Hepatocyte (in vitro differentiated cells): ENCODE results near the gene LPP. TPM values are rescaled to one million over a fixed set of nuclear protein-coding genes. Genes with fewer than 3 reads are reported as not detected.

Experiments
- DNase-seq: peaks from one replicate; pipeline ENCODE4 v3.0.0-alpha.2; 2016; ENCODE audit warnings: low spot score
- H2AFZ ChIP-seq: fragments of 200-600 bp; sonication (generic); 2 replicates; pipeline ENCODE4 v1.6.0; 2016; ENCODE audit warnings: antibody characterized with exemption, mild to moderate bottlenecking
- H3K27ac ChIP-seq: fragments of 200-600 bp; sonication (generic); 2 replicates; pipeline ENCODE4 v1.5.1; 2016; ENCODE audit warnings: mild to moderate bottlenecking
- H3K27me3 ChIP-seq: fragments of 200-600 bp; sonication (generic); 2 replicates; pipeline ENCODE4 v1.6.1; 2016
- H3K36me3 ChIP-seq: fragments of 200-600 bp; sonication (generic); replicated peaks from 2 replicates; pipeline ENCODE4 v1.5.1; 2016; ENCODE audit warnings: low read depth; ENCODE audit not compliant: insufficient read depth
- H3K4me1 ChIP-seq: fragments of 200-600 bp; sonication (generic); 2 replicates; pipeline ENCODE4 v1.5.1; 2016; ENCODE audit warnings: mild to moderate bottlenecking, moderate library complexity; ENCODE audit not compliant: insufficient read depth
- H3K4me2 ChIP-seq: fragments of 200-600 bp; sonication (generic); 2 replicates; pipeline ENCODE4 v1.6.0; 2016
- H3K4me3 ChIP-seq: fragments of 200-600 bp; sonication (generic); 2 replicates; pipeline ENCODE4 v1.5.1; 2016; ENCODE audit warnings: mild to moderate bottlenecking
- H3K79me2 ChIP-seq: fragments of 200-600 bp; sonication (generic); 2 replicates; pipeline ENCODE4 v1.6.0; 2017; ENCODE audit warnings: mild to moderate bottlenecking
- H3K9me2 ChIP-seq: fragments of 200-600 bp; sonication (generic); replicated peaks from 2 replicates; pipeline ENCODE4 v1.6.0; 2017; ENCODE audit warnings: mild to moderate bottlenecking; ENCODE audit not compliant: insufficient read depth
- H3K9me3 ChIP-seq: fragments of 200-600 bp; sonication (generic); 2 replicates; pipeline ENCODE4 v1.5.1; 2016; ENCODE audit warnings: low read depth, mild to moderate bottlenecking
- H4K20me1 ChIP-seq: fragments of 200-600 bp; sonication (generic); 2 replicates; pipeline ENCODE4 v1.6.0; 2016; ENCODE audit warnings: mild to moderate bottlenecking; ENCODE audit not compliant: insufficient read depth, poor library complexity, severe bottlenecking
- EZH2 ChIP-seq: fragments of 200-600 bp; sonication (generic); IDR thresholded peaks from 2 replicates; pipeline ENCODE4 v1.6.1; 2016; ENCODE audit warnings: antibody characterized with exemption, mild to moderate bottlenecking, borderline replicate concordance
- EZH2phosphoT487 ChIP-seq: fragments of 200-600 bp; sonication (generic); IDR thresholded peaks from one replicate; pipeline ENCODE4 v1.6.1; 2018; ENCODE audit warnings: antibody characterized with exemption, mild to moderate bottlenecking, low read depth, moderate library complexity; ENCODE audit not compliant: unreplicated experiment, severe bottlenecking
- WGBS: methylation state at CpG from one replicate; pipeline ENCODE4 v1.1.6; 2016; ENCODE audit warnings: low lambda C conversion rate; ENCODE audit errors: missing lambda C conversion rate; 5-methylcytosine and 5-hydroxymethylcytosine counted together
- polyA plus RNA-seq: library from polyadenylated mRNA; unstranded; fragments of >200 nt; fragmentation: Nextera tagmentation; extraction: Ambion mirVana; gene quantifications from 2 replicates; pipeline ENCODE4 v1.2.1, GENCODE V29; 2016
- total RNA-seq: library from RNA; depleted of rRNA; stranded (reverse); fragments of >200 nt; gene quantifications from 2 replicates; pipeline ENCODE4 v1.2.3, GENCODE V29; 2014
- TF ChIP-seq, protein P1 (sequence below): fragments of 200-600 bp; sonication (generic); IDR thresholded peaks from 2 replicates; pipeline ENCODE4 v1.5.1; 2016; ENCODE audit warnings: antibody characterized with exemption, mild to moderate bottlenecking; ENCODE audit not compliant: poor library complexity

Gene LPP
- total and polyA plus RNA-seq, 2 experiments from 2014 or later = 53.2 to 73.8 TPM

DNA sequence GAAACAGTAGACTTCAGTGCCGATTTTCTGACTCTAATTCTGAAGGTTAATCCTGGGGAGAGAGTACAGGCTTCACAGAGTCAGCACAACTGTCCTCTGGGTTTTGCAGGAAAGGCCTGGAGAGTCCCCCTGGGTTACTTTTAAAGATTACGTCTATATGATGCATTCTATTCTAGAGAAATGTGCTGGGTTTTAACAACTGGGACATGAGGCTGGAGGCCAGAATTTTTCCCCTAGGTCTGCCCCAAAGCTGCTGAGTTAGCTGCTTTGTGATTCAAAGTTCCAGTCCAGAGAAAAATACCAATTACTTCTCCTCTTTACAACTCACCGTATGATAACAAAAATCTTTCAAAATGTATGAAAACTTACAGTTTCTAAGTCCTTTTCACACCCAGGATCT, 777.1 kb downstream of the LPP start:
- H3K9me2 ChIP-seq = no peaks in the 10 kb centered on the region
- TF ChIP-seq, protein P1, sequence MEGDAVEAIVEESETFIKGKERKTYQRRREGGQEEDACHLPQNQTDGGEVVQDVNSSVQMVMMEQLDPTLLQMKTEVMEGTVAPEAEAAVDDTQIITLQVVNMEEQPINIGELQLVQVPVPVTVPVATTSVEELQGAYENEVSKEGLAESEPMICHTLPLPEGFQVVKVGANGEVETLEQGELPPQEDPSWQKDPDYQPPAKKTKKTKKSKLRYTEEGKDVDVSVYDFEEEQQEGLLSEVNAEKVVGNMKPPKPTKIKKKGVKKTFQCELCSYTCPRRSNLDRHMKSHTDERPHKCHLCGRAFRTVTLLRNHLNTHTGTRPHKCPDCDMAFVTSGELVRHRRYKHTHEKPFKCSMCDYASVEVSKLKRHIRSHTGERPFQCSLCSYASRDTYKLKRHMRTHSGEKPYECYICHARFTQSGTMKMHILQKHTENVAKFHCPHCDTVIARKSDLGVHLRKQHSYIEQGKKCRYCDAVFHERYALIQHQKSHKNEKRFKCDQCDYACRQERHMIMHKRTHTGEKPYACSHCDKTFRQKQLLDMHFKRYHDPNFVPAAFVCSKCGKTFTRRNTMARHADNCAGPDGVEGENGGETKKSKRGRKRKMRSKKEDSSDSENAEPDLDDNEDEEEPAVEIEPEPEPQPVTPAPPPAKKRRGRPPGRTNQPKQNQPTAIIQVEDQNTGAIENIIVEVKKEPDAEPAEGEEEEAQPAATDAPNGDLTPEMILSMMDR = no peak
- TF ChIP-seq EZH2phosphoT487 = no peak
- no peak for TF ChIP-seq EZH2
- no peaks in the 10 kb centered on the region for H3K27me3 ChIP-seq
- no peaks in the 10 kb centered on the region for H3K9me3 ChIP-seq
- no peaks in the 10 kb centered on the region for H3K79me2 ChIP-seq
- no peak overlapping the region for H3K27ac ChIP-seq
- H3K4me1 ChIP-seq = peaks cover 4% of the 10 kb centered on the region
- H3K36me3 ChIP-seq = no peaks in the 10 kb centered on the region
- no peak overlapping the region for H3K4me2 ChIP-seq
- H4K20me1 ChIP-seq = no peaks in the 10 kb centered on the region
- H2AFZ ChIP-seq = no peak overlapping the region
- 62% methylated on average over 3 of the region's 3 CpGs for WGBS
- DNase-seq = no peak
- no peak overlapping the region for H3K4me3 ChIP-seq

DNA sequence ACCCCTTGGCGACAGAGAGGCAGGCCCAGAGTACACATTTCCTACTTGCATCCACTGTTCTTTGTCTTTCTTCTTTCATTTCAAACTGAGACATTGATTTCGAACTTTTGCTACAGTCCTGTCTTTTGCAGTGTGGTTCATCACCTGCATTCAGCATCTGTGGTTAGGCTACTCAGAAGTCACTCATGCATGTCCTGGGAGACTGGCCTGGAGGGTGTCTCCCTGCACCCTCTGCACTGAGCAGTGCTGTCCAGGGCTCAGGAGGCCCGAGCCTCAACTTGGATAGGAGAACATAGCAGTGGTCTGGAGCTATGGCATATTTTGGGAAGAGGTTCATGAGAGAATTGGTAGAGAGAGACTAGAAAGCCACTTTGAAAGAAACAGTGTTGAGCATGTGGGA, 777.6 kb downstream of the LPP start:
- H3K4me2 ChIP-seq = no peak overlapping the region
- H3K27ac ChIP-seq = no peak overlapping the region
- H3K9me2 ChIP-seq = no peaks in the 10 kb centered on the region
- no peak overlapping the region for H3K4me3 ChIP-seq
- peaks cover 4% of the 10 kb centered on the region for H3K4me1 ChIP-seq
- H3K9me3 ChIP-seq = no peaks in the 10 kb centered on the region
- no peaks in the 10 kb centered on the region for H4K20me1 ChIP-seq
- 82% methylated on average over 3 of the region's 3 CpGs for WGBS
- H2AFZ ChIP-seq = no peak overlapping the region
- H3K36me3 ChIP-seq = no peaks in the 10 kb centered on the region
- no peak for TF ChIP-seq EZH2phosphoT487
- TF ChIP-seq, protein P1 = no peak
- TF ChIP-seq EZH2 = no peak
- H3K27me3 ChIP-seq = no peaks in the 10 kb centered on the region
- no peaks in the 10 kb centered on the region for H3K79me2 ChIP-seq
- DNase-seq = no peak

DNA sequence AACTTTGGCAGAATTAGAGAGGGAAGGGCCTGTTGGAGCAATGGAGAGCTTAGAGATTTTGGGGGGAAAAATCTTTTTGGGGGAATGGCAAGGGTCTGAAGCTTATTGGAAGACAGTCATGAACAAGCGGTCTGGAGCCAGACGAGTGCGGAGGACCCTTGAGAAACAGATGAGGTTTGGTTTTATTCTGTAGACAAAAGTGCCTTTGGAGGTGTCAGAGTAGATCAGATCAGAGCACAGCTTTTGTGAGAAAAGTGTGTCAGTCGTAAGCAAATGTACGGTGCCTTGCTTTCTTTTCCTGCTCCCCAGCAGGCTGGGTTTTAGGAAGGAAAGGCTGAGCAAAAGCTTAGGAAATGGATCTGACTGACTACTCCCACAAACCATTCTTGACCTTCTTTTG, 781.0 kb downstream of the LPP start:
- Histone ChIP-seq H4K20me1 (no peaks in the 10 kb centered on the region), H2AFZ (no peak overlapping the region), H3K9me3 (no peaks in the 10 kb centered on the region), H3K27ac (no peak overlapping the region), H3K4me2 (no peak overlapping the region), H3K27me3 (no peaks in the 10 kb centered on the region), H3K36me3 (no peaks in the 10 kb centered on the region), H3K4me3 (no peak overlapping the region), H3K9me2 (no peaks in the 10 kb centered on the region), H3K79me2 (no peaks in the 10 kb centered on the region), H3K4me1 (no peaks in the 10 kb centered on the region)
- no peak for TF ChIP-seq EZH2phosphoT487
- no peak for TF ChIP-seq EZH2
- TF ChIP-seq, protein P1 = no peak
- WGBS = 93% methylated on average over 5 of the region's 5 CpGs
- DNase-seq = no peak

DNA sequence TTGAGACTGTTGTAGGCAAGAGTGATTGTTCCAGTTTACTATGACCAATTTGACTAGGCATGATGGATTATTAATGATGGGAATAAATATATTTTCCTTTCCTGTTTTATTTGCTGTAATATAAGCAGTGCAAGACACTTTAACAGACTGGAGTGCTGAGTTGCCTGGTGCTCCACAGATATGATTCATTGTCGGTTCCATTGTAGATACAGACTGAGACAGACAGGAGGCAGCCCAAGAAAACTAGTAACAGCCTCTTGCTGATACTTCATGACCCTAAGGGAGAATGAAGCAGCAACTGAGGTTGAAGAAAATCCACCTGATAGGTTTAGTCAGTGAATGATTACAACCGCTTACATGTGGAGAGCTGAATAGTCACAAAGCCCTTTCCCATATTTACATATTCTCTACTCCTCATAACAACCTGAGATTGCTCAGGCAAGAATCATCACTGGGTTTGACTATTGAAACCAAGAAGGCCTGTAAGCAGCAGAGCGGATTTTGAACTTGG, 782.7 kb downstream of the LPP start:
- DNase-seq = no peak
- TF ChIP-seq EZH2 (no peak), EZH2phosphoT487 (no peak)
- TF ChIP-seq, protein P1 = no peak
- Histone ChIP-seq H3K4me1 (no peaks in the 10 kb centered on the region), H3K9me2 (no peaks in the 10 kb centered on the region), H3K9me3 (no peaks in the 10 kb centered on the region), H3K4me3 (no peak overlapping the region), H3K36me3 (no peaks in the 10 kb centered on the region), H3K79me2 (no peaks in the 10 kb centered on the region), H2AFZ (no peak overlapping the region), H3K4me2 (no peak overlapping the region), H3K27ac (peak overlapping the region; percentile 31), H4K20me1 (no peaks in the 10 kb centered on the region), H3K27me3 (no peaks in the 10 kb centered on the region)
- WGBS = 87% methylated on average over 3 of the region's 3 CpGs
